OCI-M2 (cell line): ENCODE results near the gene ARHGEF37.

Experiments used
- DNase-seq: peaks from one replicate; lab custom pipeline; 2025; ENCODE audit not compliant: unreplicated experiment; lab: John Stamatoyannopoulos, UW

Gene ARHGEF37

DNA sequence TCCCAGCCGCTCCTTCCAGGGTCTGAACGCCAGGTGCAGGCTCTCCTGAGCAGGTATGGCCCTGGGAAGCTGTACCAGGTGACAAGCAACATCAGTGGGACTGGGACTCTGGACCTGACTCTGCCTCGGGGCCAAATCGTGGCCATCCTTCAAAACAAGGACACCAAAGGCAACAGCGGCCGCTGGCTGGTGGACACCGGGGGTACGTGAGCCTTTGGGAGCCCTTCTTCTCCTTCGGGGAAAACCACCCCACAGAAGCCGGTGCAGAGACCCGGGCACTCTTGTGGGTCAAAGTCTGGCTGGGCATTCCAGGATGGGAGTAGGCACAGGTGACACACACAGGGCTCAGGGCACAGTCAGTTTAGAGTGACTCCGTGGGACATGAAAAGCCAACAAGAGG is 45.8 kb downstream of the ARHGEF37 start:
- no peak for DNase-seq

DNA sequence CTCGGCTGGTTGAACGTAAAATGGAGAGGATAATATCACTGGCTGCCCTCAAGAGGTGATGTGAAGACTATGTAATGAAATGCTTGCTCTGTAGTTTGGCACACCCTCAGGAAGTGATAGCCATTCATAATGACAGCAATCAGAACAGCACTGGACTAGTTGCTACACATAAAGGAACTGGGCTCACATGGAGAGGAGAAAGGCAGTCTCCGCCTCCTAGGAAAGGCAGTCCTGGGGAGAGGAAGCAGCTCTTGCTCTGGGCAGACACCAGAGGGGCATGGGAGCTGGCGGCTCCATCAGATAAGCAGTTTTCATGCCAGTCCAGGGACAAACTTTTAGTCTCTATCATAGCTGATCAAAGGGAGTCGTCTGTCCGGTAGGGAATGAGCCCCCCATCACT is 46.9 kb downstream of the ARHGEF37 start:
- DNase-seq, result no peak

DNA sequence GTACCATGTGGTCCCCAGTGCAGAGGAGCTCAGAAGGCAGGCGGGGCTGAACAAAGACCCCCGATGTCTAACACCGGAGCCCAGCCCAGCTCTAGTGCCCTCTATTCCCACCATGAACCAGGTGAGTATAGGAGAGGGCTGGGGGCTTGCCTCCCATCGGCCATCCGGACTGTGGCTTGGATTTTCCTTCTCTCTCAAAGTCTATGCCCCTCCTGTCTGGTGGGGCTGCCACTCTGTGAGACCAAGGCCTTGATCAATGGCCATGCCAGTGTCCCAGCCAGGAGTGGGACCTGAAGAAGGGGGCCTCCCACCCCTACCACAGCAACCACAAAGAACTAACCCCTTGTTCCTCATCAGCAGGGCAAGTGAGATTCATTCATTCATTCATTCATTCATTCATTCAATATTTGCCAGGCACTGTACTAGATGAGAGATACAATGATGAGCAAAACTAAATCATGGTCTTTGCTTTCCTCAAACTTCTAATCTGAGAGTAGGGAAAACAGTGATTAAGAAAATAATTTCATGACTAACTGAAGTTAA is 47.6 kb downstream of the ARHGEF37 start:
- DNase-seq, result no peak

DNA sequence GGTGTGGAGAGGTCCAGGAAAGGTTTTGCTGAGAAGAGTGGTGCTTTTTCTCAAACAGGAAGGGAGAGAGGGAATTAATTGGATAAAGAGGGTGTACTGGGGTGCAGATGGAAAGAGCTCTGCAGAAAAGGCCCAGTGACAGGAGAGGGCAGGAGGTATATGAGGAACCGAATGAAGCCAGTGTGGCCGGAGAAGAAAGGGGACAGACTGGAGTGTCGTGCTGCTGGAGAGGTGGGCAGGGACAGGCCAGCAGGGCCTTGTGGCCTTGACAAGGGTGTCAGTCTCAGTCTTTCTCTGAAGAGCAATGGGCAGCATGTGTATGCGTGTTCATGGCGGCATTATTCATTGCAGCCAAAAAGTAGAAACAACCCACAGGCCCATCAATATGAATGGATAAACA is 48.1 kb downstream of the ARHGEF37 start:
- no peak for DNase-seq

DNA sequence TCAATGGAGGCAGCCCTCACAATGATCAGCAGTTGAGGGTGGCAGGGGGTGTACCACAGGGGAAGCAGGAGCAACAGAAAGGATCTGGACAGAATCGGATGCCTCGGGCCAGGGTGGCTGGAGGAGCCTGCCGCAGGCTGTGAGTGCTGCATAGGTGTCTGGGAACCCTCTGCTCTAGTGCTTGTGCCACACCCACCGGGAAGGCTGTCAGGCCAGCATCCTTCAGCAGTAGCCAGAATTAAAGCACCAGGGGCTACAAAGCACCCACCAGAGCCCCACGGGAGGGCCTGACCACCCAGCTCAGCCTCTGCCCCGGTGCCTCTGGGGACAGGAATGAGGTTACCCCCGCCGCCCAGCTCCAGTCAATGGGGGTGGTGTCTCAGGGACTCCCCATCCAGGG is 49.0 kb downstream of the ARHGEF37 start:
- DNase-seq, result no peak

DNA sequence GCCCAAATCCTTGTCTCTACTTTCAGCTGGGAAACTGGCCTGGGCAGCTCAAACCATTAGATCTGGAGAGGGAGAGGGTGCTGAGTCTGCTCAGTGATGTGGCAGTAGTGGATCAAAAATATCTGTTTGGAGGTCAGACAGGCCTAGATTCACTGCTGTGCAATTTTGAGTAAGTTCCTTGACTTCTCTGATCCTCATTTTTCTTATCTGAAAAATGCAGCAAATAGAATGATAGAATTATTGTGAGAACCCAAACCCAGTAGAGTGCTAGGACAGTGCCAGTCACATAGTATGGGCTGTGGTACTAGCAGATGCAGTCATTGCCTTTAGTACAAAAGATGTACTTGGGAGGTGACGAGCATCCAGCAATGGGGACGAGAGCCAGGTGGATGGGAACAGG is 50.2 kb downstream of the ARHGEF37 start:
- DNase-seq, result no peak

DNA sequence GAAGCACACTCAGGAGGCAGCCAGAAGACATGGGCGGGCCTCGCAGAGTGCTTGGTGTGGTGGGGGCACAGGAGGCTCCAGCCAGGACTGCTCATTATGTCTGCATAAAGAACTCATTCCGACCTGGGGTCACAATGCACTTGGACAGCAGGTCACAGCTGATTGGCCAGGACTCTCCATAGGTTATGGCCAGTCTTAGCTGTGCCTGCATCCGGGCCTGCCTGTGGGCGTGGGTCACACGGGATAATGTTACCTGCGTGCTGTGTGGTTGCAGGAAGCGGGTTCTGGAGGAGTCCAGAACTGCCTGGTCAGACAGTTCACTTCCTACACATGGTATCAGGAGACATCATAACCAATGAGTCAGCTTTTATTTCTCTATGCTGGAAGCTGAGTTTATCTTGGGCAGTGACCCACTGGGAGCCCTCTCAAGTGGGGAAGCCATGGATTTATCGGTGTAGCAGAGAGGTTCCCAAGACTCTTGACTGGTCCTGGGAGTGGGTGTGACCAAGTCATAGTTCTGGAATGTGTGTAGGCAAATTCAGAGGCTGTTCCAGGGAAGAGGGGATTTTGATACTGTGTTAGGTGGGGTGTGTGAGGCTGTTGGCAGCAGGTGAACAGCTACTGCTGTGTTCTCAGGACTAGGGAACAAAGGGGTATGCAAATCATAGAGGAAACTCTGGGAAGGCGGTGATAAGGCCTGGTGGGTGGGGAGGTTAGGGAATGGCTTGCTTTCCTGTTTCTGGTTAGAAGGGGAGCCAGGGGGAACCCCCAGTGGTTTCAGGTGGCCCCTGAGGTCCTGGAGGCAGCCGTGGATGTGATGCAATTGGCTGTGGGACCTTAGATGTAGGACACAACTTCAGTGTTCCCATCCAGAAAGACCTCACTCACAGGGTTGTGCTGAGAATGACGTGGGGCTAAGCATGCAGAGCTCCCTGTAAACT is 51.3 kb downstream of the ARHGEF37 start:
- DNase-seq, result peak; percentile 28

DNA sequence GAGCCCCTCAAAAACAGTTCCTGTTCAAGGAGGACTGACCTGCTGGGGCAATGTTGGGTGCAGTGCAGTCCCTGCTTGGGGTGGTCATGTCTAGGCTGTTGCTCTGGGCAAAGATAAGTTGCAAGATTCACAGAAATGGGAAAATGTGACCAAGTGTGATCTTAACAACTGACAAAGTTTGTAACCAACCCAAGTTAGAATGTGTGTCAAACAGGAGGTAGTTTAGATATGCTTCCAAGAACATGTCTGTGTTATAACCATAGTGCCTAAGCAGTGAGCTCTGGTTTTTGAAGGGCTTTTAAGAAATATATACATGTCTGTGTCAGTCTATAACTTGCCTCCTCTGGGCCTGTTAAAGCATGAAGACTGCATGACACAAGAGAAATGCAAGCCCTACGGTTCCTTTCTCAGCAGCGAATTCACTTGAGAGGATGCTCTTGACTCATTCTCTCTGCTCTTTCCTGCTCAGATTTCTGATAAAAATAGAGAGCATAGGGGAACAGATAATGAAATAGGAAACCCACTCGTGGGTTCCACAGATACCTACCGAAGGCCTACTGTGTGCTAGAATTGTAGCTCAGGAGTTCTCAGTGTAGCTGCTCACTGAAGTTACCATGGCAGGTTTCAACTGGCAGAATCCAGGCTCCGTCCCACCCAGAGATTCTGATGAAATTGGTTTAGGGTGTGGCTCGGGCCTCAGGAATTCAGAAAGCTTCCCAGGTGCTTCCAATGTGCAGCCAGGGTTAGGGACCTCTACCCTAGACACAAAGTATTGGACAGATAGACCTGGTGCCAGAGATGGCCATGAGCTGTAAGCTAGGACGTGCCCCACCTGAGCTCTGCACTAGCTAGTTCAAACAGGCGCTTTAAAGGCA is 52.4 kb downstream of the ARHGEF37 start:
- no peak for DNase-seq

DNA sequence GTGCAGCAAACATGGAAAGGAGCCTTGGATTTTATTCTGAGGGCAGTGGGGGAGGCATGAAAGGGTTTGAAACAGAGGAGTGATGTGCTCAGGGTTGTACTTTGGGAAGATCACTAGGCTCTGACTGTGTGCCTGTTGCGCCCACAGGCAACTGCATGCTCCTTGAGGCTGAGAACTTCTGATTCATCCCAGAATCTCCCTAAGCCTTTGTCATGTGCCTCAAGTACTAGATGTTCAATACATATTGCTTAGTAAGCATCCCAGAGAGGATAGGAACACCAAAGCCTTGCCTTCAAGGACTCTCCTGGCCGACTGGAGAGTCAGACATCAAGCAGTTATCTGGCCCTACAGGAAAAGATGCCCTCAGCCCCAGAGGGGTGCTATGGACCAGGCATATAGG is 54.1 kb downstream of the ARHGEF37 start:
- no peak for DNase-seq

DNA sequence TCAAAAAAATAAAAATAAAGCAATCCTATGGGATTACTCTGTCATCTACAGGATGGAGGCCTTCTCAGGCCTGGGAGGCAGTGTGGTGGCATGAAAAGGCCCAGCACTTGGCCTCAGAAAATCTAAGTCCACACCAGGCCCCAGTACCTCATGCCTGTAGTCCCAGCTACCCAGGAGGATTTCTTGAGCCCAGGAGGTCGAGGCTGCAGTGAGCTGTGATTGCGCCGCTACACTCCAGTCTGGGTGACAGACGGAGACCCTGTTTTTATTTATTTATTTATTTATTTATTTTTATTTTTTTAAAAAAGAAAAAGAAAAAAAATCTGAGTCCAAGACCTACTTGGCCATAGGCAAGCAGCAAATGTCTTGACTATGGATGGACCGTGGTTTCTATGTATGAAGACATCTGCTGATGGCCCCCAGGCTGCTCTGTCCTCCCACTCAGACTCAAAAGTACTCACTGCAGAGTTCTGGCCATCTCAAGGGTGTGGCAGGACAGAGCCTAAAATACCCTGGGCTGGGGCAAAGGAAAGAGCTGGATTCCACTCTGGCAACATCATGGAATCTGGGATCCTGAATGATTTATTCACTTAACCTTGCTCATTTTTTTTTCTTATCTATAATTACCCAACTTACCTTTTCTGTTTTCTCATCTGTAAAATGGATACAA is 55.0 kb downstream of the ARHGEF37 start:
- DNase-seq, result no peak

DNA sequence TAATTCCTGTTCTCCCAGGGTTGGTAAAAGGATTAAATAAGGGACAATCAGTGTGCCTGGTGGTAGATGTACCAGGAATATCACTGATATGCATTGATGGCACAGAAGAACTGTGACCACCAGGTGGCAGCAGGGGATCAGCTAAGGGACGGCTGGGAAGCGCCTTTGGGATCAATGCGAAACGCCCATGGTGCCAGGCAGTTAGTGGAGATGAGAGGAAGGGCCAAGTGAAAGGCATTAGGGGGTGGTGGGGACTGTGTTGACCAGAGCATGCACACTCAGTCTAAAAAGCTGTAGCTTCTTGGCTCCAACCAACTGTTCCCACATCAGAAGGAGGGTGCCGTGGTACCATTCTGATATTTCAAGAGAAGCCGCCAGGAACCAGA is 55.6 kb downstream of the ARHGEF37 start:
- peak; percentile 17 for DNase-seq

DNA sequence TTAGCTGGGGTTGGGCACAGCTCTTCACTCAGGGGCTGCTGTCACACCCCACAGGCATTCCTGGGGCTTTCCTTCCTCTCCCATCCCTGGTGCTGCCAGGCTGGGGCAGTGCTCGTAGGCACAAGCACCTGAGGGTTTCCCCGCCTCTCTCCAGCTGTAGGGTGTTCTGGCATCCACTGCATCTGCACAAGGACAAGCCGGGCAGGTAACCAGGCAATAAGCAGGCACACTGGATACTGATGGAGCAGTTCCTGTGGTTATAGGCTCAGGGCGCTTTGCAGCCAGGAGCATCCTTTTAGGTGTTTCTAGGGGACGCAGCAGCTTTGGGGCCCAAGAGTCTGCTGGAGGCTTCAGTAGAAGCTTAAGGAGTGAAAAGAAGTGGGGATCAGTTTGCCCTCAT is 56.8 kb downstream of the ARHGEF37 start:
- DNase-seq, result no peak

DNA sequence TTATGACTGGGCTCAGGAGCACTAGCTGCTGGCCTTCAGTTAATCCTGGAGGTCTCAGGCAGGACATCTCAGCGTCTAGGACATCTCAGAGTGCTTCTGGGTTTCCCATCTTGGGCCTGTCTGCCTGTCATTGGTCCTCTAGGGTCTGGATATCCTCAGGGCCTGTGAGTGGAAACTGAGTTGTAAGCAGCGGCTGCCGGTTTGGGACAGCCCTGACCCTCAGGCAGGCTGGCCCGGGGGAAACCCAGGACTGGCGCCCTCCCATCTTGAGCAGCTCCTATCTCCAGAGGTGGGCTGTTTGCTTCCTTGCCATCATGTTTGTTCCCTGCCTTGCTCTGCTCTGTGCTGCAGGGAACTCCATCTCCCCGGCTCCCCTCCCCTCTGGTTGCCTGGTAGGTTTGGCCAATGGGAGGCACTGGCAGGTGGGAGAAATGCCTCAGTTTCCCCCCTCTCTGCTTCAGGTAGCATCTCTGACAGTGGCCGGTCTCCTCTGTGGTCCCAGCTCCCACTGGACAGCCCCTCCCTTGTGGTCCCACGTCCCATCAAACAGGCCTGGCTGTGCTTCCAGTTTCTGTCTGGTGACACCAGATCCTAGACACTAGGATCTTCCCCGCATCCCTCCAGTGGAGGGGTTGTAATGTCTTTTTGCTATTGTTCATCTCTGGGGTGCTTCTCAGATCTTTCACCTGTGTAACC is 57.4 kb downstream of the ARHGEF37 start:
- DNase-seq, result no peak

DNA sequence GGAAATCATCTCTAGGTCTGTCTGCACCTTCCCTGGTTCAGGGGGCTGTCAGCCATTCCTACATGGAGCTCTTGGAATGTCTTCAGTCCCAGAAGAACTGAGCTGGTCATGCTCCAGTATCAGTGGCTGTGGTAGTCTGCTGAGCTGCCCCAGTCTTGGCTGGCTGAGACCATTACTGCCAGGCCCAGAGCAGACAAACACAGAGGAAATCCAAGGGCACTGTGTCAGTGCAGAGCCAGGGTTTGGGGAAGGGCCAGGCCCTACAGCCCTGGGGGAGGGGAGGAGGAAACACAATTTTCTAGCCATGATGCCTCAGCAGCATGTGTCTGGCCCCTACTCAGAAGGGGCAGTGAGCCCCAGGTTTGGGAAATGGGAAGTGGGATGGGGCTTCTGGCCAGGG is 58.4 kb downstream of the ARHGEF37 start:
- no peak for DNase-seq

DNA sequence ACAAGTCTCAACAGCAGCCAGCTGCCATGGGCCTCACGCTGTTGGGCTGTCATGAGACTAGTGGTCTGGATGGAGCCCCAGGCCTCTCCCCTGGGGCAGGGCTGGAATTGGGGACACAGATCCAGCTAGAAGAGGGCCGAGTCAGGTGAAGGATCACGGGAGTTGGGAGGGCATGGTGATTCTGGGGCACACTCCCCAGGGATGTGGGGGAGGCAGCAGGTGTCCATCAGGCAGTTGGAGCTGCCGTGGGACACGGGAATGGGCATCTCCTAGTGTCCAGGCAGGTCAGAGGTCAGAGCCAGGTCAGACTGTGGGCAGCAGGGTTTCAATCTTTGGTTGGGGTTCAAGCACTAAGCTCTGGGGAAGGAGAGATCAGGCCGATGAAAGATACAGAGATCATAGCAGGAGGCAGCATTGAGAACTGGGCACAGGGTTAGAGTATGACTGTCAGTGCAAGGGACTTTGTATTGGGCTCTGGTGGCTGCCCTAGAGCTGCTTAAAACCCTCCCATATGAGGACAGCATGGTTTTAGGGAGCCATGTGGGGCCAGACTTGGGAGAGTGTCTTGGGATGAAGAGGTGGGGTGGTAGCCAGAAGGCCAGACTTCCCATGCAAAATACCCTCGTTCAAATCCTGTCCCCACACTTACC is 59.2 kb downstream of the ARHGEF37 start:
- no peak for DNase-seq

DNA sequence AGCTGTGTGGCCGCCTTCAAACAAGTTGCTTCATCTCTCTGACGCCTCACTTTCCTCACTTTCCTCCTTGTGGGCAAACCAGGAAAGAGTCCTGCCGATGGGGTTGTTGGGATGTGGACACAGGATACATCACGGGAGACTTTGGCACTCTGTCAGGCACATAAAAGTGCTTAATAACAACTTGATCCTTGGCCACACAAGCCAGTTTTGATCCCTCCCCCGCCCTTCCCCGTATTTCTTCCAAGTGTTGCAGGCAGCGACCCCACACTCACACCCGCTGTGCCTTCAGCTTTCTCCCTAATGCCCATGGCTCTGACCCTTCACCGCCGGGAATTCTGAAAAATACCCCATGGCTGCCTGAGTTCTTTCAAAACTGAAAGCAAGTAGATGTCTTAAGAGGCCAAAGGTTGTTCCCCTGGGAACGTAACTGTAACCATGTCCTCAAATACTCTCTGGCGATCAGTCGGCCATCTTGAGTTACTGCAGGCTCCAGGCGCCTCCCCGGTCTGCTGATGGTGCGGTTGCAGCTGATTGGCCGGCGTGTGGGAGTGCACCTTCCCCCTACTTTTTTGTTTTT is 59.8 kb downstream of the ARHGEF37 start:
- DNase-seq, result no peak

DNA sequence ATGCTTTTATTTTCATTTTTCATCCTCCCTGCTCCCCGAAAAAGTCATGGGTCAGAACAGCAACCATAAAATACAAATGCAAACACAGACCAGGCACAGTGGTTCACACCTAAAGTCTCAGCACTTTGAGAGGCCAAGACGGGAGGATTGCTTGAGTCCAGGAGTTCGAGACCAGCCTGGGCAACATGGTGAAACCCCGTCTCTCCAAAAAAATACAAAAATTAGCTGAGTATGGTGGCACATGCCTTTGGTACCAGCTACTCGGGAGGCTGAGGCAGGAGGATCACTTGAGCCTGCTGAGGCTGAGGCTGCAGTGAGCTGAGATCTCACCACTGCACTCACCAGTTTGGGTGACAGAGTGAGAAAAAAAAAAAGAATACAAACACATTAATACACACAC is 60.3 kb downstream of the ARHGEF37 start:
- DNase-seq, result no peak

DNA sequence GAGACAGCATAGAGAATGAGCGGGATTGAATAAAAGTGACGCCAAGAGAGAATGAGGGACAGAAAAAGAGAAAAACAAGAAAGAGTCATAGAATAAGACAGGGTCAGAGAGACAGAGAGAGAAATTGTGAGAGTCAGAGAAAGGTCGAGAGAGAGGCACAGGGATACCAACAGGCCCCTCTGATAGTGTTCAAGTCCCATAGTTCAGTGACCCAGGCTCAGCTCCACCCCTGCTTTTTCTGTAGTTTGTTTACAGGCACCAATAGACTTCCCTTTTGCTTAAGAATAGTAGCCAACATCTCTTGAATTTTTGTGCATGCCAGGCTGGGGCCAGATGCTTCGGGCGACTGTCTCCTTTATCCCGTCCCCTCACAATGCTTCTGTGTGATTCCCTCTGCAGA is 62.5 kb downstream of the ARHGEF37 start:
- DNase-seq, result no peak

DNA sequence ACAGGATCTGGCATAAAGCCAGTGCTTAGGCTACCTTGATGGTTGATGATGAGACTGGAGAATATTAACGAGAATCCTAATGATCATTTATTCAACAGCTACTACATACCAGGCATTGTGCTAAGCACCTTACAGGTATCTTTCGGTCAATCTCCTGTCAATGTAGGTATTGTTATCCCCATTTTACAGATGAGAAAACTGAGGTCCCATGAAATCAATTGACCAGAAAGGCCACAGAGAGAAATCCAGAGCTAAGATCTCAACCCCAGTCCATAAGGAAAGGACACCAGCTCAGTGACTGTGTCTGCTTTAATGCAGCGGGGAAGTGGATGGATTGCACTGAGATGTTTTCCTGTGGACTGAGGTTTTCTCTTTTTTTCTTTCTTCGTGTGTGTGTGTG is 63.3 kb downstream of the ARHGEF37 start:
- no peak for DNase-seq

DNA sequence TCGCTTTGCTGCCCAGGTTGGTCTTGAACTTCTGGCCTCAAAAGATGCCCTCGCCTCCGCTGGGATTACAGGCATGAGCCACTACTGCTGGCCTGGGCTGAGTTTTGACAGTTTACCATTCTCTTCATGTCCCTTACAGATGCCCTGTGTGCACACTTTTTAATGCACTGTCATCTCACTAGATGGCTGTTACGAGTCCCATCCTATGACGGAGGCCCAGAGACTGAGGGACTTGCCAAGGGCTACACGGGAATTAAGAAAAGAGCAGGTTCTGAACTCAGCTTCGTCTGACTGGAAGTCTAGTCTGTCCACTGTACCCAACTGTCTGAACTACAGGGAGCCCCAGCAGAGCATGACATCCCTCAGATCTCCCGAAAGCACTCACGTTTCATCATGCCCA is 63.9 kb downstream of the ARHGEF37 start:
- no peak for DNase-seq
